Activated T-cell treated with anti-CD3 and anti-CD28 coated beads for 48 hours (primary cell): Measurements from ENCODE around the gene CCM2.

Experiments
- DNase-seq: peaks from one replicate; pipeline ENCODE4 v3.0.0-alpha.2; 2020; ENCODE audit warnings: low read depth

CCM2 gene

DNA sequence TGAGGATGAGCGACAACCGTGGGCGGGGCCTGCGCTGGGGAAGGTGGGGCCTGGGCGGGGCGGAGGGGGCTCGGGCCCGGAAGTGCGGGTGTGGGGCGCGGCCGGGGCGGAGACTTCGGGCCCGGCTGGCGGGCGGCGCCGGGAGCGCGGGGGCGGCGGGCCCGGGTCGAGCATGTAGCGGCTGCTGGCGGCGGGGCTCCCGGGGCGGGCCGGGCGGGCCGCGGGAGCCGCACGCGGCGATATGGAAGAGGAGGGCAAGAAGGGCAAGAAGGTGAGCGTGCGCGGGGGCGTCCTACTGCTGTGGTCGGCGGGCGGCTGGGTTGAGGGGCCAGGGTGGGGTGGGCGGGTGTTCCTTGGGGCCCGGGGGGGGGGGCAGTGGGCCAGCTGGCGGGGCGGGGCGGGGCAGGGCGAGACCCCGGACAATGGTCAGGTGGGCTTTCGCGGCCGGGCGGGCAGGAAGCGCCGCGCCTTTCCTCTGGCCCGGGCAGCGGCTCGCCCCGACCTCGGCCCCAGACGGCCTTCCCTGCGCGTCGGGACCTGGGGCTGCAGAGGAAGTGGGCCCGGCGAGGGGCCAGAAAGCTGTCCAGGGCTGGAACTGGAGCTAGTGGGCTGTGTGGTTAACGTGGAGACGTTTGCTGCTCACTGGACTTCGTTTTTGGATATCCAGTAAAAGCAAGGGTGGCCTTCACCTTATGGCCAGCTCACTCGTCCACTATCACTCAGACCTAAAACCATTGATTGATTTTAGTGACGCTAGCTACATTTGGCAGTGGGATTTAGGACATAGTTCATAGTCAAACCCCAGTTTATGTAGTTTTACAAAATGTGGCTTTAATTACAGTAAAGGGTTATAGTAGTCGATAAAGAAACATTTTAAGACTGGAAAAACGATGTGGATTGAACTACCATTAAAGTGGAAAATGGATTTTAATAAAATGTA is at the start of gene CCM2:
TSS of gene CCM2 (plus strand) at position 109 of the 940 bp plus-strand sequence. CDS start at position 242, 133 bp downstream.
- DNase-seq: no peak

DNA sequence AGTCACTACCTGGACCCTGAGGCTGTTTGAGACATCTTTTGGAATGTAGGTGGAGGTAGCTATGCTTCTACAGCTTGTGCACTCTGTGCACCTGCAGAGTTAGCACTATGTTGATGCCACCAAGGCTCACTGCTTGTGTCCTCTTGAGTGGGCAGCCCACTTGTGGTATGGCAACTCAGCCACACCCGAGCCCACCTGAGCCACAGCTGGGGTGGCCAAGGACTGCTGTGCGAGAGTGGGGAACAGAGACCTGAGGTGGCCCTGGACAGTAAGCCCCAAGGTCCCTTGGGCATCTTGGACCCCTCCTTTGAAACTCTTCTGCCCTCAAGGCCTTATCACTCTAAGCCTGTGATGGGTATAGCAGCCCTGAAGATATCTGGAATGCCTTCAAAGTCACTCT is 46.8 kb upstream of the CCM2 start:
- no peak for DNase-seq

DNA sequence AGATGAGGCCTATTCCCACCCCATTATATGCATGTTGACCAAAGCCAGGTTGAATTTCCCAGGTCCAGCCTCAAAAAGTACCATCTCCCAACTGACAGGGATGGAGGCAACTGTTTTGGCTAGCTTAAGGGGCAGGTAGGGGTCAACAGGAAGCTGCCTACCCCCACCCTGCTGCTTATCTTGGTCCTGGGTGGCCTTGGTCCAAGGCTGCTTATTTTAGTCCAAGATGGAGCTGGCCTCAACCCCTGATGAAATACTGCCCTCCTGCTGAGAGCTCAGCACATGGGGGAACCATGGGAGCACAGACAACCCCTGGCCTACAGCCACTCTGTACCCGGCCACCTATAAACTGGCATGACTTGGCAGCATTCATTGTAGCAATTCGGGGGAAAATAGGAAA is 44.3 kb upstream of the CCM2 start:
- no peak for DNase-seq

DNA sequence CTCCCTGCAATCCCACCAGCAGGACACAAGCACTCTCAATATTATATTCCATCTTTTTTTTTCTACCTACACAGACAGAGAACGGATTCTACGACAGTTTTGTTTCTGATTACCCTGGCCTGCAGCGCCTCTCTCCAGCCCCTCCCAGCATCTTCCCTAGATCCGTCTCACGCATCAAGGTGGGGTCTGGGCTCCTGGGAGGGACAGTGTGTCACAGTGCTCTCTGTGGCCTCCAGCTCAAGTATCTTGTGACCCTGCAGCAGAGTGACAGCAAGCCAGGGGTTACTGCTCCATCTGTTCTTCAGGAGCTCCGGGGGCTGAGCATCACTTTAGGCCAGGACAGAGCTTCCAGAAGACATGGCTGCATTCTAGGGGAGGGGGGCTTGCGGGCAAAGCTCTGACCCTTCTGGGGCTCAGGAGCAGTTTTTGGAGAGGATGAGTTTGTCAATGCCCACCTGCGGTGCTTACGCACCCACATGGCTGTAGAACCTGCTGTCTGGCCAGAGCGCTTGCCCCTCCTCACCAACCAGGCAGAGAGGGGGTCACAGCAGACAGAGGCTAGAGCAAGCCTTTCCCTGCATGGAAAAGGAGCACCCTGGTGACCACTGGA is 43.7 kb upstream of the CCM2 start:
- DNase-seq: no peak

GRCh38 chr7:44958645-44959344 is 41.2 kb upstream of the CCM2 start:
- no peak for DNase-seq

- DNase-seq: no peak
These were observed 40.5 kb upstream of the CCM2 start for GRCh38 chr7:44959433-44959951.

DNA sequence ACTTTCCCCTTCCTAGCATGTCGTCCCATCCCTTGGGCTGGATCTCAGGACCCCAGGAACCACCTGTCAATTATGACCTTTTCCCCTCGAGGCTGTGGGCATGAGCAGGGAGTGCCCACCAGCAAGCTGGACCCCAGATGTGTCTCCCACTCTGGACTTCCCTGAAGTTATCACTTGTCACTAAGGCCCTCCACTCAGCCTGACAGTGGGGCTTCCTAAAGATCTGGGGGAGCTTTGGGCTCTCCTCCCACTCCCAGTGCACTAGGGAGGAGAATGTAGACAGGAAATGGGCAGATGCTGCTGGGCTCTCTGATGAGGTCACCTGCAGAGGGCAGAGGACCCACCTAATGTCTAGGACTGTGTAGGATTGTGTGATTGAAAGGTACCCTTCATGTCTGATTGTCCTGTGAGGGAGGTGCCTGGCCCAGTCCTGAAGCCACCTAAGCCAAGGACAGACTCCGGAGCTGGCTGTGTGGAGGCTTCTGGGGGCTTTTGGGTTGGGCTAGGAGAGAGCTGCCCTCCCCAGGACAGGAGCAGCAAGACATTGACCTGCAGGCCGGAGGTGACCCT is 39.9 kb upstream of the CCM2 start:
- DNase-seq: no peak

GRCh38 chr7:44961844-44962482 is 38.0 kb upstream of the CCM2 start:
- DNase-seq: no peak

DNA sequence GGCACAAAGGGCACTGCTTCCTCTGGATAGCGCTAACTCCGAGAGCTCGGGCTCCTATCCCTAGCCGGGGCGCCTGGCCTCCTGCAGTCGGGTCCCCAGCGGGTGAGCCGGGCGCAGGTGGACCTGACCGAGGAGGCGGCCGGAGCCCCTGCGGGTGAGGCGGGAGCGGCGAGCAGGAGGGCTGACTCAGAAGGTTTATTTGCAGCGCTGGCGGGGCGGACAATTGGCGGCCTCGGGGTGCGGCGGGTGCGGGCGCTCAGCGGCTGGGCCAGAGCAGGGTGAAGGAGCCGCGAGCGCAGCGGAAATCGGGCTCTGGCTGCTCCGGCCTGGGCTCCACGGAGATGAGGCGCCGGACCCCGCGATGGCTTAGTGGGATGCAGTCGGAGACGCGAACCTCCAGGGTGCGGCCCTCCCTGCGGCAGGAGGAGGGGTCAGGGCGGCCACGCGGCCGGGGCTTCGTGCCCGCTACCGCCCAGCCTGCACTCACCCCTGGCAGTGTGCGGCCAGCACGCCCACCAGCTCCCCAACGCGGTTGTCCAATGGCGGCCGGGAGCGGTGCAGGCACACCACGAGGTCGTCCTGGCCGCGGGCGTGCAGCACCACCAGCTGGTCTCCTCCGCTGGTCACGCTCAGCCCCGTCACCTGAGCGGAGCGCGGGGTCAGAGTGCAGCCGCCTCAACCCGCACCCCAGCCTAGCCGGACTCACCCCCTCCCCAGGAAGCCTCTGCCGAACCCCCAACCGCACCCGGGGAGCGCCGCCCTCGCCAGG is 37.3 kb upstream of the CCM2 start:
- no peak for DNase-seq

DNA sequence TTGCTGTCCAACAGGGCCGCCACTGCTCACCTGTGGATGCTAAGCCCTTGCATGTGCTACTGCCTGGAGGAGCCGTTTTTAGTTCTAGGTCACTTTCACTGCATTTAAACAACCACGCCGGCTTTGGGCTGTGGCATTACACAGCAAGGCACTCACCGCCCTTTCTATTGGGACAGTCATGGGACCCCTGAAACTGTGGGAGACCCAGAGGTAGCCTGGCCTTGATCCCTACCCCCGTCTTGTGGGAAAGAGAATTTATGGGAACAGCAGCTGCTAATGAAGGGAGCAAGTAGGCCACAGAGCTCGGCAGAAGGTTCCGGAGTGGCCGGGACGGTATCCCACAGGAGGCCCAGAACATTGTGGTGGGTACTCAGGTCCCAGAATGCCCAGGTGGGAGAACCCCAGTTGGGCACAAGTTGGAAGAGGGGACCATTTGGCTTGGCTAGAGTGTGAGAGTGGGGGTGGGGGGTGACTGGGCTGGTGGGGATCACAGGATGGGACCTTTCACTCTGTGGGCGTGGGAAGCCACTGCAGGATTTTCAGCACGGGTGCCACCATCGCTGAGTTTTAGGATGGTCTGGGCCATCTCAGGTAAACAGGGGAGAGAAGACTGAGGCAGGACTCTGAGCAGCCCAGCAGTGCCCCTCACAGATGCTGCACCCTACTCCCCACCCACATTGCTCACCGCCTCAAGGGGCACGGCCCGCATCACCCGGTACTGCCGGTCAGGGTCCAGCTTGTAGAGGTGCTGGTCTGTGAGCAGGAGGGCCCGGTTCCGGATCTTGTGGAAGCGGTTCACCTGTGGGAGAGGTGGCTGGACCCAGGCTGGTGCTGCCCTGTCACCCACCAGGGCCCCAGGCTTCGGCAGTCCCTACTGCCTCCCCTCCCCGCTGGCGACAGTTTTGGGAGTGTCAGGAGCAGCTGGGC is 36.4 kb upstream of the CCM2 start:
- no peak for DNase-seq

DNA sequence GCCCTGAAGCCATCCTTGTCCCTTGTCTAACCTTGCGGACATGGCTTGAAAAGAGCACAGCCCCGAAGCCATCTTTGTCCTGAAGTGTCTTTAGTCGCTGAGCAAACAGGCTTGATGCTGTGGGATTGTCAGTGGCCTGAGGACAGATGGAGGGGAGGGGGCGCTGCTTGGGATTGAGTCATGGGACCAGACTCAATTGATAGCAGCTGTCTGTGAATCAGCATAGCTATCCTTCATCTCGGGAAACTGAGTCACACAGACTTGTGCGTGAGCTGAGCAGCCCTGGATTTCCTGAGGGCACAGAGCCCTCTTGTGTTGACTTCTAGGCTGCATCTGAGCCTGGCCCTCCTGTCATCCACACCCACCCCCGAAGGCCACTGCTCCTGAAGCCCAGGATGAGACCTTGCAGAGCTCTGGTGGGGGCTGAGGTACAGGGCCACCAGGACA is 35.6 kb upstream of the CCM2 start:
- DNase-seq: no peak

- DNase-seq: no peak
These were observed 35.1 kb upstream of the CCM2 start for GRCh38 chr7:44964831-44965440.

GRCh38 chr7:44965441-44965903 is 34.5 kb upstream of the CCM2 start:
- no peak for DNase-seq

- no peak for DNase-seq
These were observed 33.9 kb upstream of the CCM2 start for GRCh38 chr7:44965937-44966730.

DNA sequence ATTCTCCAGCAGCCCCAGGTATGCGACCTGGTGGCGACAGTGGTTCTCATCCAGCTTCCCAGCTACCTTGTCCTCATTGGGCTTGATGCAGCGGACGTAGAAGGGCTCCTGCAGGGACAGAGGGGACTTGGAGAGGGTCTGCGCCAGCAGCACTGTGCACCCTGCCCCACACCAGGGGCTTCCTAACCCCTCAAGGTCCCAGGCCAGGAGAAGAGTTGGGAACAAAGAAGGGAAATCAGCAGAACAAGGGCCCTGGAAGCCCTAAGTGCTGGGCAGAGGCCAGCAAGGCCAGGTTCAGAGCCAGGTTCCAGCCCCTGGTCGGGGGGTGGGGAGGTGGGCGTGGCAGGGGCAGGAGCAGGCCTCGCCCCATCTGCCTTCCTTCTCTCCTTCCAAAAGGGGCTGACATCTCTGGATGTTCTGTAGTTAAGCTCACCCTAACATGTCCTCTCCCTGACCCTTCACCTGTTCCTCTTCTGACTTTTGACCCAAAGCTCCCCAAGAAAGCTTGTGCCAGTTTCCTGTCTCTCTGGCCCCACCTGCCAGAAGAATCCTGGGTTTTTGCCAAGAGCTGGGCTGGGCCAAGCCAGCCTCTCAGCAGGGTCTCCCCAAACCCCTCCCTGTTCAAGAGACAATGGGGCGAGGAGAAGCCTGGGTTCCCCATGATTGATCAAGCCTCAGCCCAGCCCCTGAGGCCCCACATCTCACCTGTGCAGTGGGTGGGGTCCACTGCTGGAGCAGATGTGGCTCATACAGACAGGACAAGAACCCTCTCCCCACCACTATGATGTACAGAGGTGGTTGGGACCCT is 33.1 kb upstream of the CCM2 start:
- no peak for DNase-seq

DNA sequence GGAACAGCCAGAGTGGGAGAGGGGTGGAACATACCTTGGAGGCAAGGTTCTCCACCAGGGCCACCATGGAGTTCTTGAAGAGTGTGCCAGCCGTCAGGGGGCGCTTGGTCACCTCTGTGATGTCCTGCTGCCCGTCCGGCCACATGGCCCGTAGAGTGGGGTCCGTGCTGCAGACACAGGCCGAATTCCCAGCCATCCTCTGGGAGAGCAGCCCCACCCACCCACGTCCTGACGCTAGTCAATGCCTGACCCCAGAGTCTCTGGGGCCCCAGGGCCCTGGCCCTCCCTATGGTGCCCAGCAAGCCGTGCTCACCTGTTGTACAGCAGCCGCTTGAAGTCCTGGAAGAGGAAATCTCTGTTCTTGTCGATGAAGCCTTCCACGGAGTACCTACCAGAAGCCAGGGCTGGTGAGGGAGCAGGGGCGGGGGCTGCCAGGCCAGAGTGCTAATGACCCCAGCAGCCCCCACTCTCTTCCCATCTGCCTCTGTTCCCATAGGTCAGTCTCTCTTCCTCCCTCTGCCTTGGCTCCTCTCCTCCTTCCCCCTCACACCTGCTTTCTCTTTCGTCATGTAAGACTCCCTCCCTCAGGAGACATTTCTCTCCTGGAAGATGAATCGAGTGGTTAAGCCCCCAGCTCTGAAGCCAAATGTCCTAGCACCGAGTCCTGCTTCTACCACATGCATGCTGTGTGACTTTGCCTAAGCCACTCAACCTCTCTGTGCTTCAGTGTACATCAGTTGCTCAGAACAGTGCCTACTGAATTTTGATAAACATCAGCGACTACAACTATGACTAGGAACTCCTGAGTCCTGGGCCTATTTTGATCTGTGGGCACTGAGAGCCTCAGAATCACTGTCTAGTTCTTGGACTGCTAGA is 32.2 kb upstream of the CCM2 start:
- DNase-seq: no peak
